Activated CD4-positive, alpha-beta T cell treated with anti-CD3 and anti-CD28 coated beads, Interleukin-2, Interleukin-6, amounts not matched to agents 100 ng/mL and 50 ng/mL, durations not matched to agents 16 hours and 8 hours (primary cell): ENCODE measurements around the gene SEC11A.
"Not testable (repeated sequence)": the region's sequence is repeated elsewhere in the genome, so short reads cannot be mapped to it uniquely, and the experiment has no call there.

Source experiments
- DNase-seq: peaks from one replicate; pipeline ENCODE4 v3.0.0-alpha.2; 2020

Gene SEC11A

DNA sequence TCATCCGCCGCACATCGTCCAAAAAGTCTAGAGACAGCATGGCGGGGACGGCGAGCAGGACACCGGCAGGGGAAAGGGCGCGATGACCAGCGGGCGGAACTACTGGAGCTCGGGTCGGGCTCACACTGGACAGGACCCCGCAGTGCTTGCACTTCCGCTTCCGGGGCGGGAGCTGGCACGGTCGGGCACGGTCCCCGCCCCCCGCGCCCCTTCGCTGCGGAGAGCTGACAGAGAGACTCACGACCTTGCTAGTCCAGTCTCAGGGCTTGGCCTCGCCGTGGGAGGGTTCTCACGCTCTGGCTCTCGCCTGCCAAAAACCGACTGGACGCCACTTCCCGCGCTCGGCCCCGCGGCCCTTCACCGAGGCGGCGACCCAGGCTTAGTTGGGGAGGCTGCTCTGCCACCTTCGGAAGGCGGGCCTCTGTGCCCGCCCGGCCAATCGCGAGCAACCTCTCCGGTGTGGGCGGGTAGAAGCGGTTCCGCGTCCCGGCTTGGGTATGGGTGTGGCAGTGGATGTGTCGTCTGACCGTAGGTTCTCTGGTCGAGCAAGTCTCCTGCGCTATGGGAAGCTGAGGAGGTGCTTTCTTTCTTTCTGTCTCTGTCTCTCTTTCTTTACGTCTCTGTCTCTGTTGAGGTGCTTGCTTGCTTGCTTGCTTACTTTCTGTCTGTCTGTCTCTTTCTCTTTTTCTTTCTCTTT, at the start of gene SEC11A:
Gene SEC11A (minus strand): TSS at position 104 of the 697 bp plus-strand sequence. CDS start 64 bp downstream, at position 40.
- DNase-seq: peak; percentile 97

DNA sequence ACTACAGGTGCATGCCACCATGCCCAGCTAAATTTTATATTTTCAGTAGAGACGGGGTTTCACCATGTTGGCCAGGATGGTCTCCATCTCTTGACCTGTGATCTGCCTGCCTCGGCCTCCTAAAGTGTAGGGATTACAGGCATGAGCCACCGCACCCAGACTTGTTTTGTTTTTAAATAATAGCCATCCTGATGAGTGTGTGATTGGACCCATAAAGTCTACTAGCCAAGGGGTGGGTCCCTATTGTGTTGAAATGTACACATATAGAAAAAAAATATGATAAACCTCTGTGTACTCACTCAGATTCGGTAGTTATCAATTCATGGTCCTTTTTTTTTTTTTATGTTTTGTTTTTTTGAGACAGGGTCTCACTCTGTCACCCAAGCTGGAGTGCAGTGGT, 49.7 kb upstream of the SEC11A start:
- DNase-seq: no peak

GRCh38 chr15:84764989-84765388, 49.0 kb upstream of the SEC11A start:
- DNase-seq: no peak

- DNase-seq: no peak
These were observed 48.6 kb upstream of the SEC11A start for GRCh38 chr15:84764585-84764984.

- no peak for DNase-seq
These were observed 47.1 kb upstream of the SEC11A start for GRCh38 chr15:84762840-84763572.

GRCh38 chr15:84761607-84762131, 45.7 kb upstream of the SEC11A start:
- peak; percentile 73 for DNase-seq

DNA sequence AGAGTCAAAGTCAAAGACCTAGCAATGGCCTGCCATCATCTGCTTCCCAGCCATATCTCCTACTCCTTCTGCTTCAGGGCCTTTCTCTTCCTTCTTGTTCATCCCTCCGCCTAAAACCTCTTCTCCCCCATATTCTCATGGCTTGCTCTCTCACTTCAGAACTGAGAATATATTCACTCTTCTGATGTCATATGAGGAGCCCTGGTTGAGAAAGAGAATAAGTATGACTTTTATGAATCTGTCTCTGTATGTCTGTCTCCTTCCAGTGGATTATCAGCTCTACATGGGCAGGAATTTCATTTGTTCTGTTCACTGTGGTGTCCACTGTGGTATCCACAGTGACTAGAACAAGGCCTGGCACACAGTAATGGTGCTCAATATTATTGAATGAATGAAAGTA, 44.3 kb upstream of the SEC11A start:
- DNase-seq: peak; percentile 23

DNA sequence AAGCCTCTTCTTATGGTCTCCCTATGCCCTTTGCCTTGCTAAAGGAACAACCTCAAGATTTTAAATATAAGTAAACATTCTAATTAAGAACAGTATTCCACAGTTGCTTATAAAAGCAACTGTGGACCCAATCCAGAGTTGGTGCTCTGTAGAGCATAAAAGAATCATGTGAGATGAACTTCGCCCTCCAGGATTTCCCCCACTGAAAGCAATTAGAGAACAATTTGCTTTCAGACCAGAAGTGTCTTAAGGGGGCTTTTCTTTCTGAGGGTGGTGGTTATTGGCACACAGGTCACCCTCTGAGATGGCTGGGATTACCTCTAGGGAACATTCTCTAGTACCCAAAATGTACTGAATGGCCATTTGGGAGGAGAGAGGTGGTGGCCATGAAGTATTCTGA, 43.1 kb upstream of the SEC11A start:
- DNase-seq: no peak

GRCh38 chr15:84755736-84756527, 40.0 kb upstream of the SEC11A start:
- no peak for DNase-seq

GRCh38 chr15:84754889-84755288, 39.0 kb upstream of the SEC11A start:
- DNase-seq: not testable (repeated sequence)

DNA sequence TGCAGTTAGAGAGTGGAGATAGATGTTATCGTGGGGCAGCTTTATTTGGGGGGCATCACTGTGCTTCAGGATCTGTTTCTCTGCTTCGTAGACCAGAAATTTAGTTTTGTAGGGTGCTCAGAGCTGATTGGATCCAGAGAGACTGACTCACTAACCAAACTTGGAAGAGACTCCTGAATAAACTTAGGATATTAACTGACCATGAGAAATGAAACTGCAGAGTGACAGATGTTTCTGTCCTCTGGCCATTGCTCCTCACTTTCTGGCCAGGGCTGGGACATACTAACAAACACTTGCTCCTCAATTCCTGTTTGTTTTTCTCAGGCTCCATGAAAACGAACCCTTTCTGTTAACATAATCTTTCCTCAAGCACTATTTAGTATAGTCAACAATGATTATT, 36.8 kb upstream of the SEC11A start:
- no peak for DNase-seq

DNA sequence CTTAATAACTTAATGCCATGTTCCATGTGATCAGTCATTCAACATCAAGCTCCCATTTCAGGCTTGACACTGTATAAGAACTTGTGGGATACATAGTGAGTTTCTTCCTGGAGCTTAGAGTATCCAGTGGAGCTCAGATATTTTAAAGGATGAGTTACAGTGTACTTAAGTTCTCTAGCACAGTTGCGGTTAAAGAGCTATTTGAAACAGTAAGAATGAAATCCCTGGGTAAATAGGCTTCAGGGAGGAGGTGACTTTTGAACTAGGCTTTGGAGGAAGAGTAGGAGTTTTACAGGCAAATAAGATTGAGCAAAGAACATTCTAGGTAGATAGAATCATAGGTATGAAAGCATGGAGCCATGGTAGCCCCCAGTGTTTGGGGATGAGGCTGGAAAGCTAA, 36.3 kb upstream of the SEC11A start:
- DNase-seq: no peak

DNA sequence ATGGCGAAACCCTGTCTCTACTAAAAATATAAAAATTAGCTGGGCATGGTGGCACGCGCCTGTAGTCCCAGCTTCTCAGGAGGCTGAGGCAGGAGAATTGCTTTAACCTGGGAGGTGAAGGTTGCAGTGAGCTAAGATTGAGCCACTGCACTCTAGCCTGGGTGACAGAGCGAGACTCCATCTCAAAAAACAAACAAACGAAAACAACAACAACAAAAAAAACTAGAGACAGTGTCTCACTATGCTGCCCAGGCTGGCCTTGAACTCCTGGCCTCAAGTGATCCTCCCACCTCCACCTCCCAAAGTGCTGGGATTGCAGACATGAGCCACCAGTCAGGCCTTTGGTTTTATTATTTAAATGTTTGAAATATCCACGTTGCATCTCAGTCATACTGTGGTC, 35.8 kb upstream of the SEC11A start:
- not testable (repeated sequence) for DNase-seq

DNA sequence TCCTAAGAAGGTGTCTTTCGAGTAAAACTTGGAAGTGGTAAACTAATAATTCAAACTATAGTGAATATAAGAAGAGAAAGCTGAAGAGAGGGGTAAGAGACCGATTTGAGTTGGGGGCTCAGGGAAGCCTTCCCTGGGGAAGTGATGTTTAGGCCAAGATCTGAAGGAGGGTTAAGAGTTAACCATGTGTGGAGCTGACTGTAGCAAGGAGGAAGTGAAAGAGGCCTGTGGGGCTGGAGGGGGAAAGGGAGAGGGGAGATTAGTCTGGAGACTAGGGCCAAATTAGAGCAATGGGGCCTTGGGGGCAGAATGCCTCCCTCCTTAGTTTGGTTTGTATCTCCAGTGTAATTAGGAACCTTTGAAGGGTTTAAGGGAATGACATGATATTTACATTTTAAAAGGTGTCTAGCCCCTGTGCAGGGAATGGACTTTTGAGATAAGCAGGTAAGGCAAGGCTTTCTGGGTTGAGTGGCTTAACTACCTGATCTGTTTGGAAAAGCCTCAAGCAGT, 34.7 kb upstream of the SEC11A start:
- peak; percentile 33 for DNase-seq

DNA sequence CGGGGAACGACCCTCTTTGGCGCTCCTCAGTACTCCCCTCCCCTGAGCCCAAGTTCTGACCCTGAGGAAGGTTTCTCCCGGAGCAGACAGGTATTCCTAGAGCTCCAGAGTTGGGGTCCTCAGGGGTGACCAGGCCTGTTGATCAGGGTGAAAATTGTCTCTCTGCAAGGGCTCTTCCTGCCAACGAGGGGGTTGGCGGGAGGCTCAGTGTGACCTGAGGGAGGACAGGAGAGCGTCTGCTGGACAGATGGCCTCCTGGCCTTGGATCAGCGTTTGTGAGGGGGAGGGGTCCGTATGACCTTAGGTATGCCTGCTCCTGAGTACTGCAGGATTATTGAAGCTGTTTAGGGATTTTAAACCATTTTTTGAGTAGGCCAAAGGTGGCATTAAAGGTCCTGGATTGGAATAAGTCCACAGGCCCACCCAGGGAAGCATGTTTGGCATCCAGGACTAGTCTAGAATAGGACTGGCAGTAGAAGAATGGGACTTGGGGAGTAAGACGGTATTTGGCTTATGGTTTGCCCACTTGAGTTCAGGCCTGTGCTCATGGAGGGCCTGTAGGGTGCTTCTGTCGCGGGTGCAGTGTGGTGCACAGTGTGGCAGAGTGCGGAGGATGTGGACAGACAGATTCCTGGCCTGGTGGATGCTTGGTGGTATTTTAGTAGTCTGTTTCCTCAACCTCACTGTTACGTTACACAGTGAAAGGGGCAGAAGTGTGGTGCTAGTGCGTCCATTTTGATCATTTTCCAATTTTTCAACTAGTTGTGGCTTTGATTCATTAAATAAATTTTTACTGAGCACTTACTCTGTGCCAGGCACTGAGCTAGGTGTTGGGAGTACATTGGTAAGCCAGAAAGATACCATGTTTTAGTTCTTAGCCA, 33.4 kb upstream of the SEC11A start:
- peak; percentile 68 for DNase-seq

GRCh38 chr15:84748274-84749110, 32.6 kb upstream of the SEC11A start, which contains the start of gene ZNF592:
Gene ZNF592, plus strand, starts transcription at chr15:84748592. Its CDS starts 34,084 bp downstream, at chr15:84782676.
- DNase-seq: peak; percentile 86

DNA sequence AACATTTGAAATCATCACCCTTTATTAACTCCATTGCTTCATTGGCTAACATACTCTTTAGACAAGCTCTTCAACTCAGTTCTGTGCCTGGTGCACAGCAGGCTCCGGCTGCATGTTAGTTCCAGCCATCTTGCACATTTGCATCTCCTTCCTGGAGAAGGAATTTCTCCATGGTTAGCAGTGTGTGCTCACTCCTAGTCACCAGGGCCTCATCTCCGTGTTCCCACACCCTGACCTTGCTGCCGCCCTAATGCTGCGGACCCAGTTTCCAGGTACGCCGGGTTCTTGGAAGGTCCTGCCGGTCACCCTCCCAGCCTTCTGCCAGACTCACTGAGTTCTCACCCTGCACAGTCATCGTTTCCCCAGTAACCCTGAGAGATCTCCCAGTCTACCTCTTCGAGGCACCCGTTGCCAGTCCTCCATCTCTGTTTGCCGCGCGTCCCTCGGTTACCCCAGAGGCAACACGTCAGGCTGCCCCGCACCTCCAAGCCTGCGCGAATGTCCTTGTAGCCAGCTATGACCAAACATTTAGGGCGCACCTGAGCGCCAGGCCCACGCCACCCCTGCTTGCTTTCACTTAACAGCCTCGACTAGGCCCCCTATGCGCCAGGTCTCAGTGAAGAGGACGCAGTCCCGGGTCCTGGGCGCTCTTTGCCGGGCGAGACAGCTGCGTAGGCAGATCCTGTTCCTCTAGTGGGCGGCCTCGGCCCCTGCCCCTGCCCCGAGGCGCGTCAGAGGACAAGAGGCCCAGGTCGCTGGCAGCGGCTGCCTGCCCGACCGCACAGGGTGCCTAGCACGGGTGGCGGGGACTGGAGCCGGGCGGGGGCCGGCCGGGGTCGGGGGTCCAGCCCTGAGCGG, 31.7 kb upstream of the SEC11A start:
- DNase-seq: peak; percentile 75

- DNase-seq: no peak
These were observed 25.2 kb upstream of the SEC11A start for GRCh38 chr15:84741121-84741520.

GRCh38 chr15:84740691-84741090, 24.8 kb upstream of the SEC11A start:
- no peak for DNase-seq

- DNase-seq: no peak
These were observed 21.1 kb upstream of the SEC11A start for GRCh38 chr15:84737005-84737404.
